ENCODE measurements around the gene FBXW2.
"Not testable (repeated sequence)": the region's sequence is repeated elsewhere in the genome, so short reads cannot be mapped to it uniquely, and the experiment has no call there.

FBXW2 gene

GRCh38 chr9:120815075-120815474, 21.9 kb upstream of the FBXW2 start:
- no peaks in the 10 kb centered on the region for H3K9me3 ChIP-seq (ENCODE audit: insufficient read depth, low read length)
- H3K79me2 ChIP-seq (ENCODE audit: low read length) = no peaks in the 10 kb centered on the region
- H3K36me3 ChIP-seq (replicated peaks; ENCODE audit: low read depth, low read length) = peaks cover 33% of the 10 kb centered on the region
- peaks cover 27% of the 10 kb centered on the region for H3K4me1 ChIP-seq (ENCODE audit: low read length)
- H2AFZ ChIP-seq (ENCODE audit: low read depth, low read length) = no peak overlapping the region
- no peak for TF ChIP-seq EZH2phosphoT487 (IDR thresholded peaks at IDR 0.05; ENCODE audit: low read depth)
- TF ChIP-seq CTCF (IDR thresholded peaks at IDR 0.05; ENCODE audit: low read depth, low read length) = no peak
- H3K27ac ChIP-seq (ENCODE audit: low read length) = no peak overlapping the region
- no peaks in the 10 kb centered on the region for H4K20me1 ChIP-seq (ENCODE audit: insufficient read depth, low read length)
- H3K9ac ChIP-seq (ENCODE audit: low read length) = no peak overlapping the region
- no peak overlapping the region for H3K4me3 ChIP-seq (ENCODE audit: low read length)
- H3K27me3 ChIP-seq (ENCODE audit: low read depth, low read length) = no peaks in the 10 kb centered on the region
- H3K4me2 ChIP-seq (ENCODE audit: low read length) = no peak overlapping the region

GRCh38 chr9:120808931-120809330, 15.7 kb upstream of the FBXW2 start:
- H2AFZ ChIP-seq (ENCODE audit: low read depth, low read length) = no peak overlapping the region
- H3K27me3 ChIP-seq (ENCODE audit: low read depth, low read length) = no peaks in the 10 kb centered on the region
- no peak overlapping the region for H3K4me2 ChIP-seq (ENCODE audit: low read length)
- H3K9ac ChIP-seq (ENCODE audit: low read length) = no peak overlapping the region
- peaks cover 14% of the 10 kb centered on the region for H3K36me3 ChIP-seq (replicated peaks; ENCODE audit: low read depth, low read length)
- no peak overlapping the region for H3K4me3 ChIP-seq (ENCODE audit: low read length)
- no peaks in the 10 kb centered on the region for H3K79me2 ChIP-seq (ENCODE audit: low read length)
- H4K20me1 ChIP-seq (ENCODE audit: insufficient read depth, low read length) = no peaks in the 10 kb centered on the region
- peaks cover 12% of the 10 kb centered on the region for H3K9me3 ChIP-seq (ENCODE audit: insufficient read depth, low read length)
- H3K27ac ChIP-seq (ENCODE audit: low read length) = no peak overlapping the region
- peaks cover 18% of the 10 kb centered on the region for H3K4me1 ChIP-seq (ENCODE audit: low read length)
- TF ChIP-seq CTCF (IDR thresholded peaks at IDR 0.05; ENCODE audit: low read depth, low read length) (no peak), EZH2phosphoT487 (IDR thresholded peaks at IDR 0.05; ENCODE audit: low read depth) (no peak)

- no peaks in the 10 kb centered on the region for H3K27me3 ChIP-seq (ENCODE audit: low read depth, low read length)
- no peak overlapping the region for H3K9ac ChIP-seq (ENCODE audit: low read length)
- H3K9me3 ChIP-seq (ENCODE audit: insufficient read depth, low read length) = peaks cover 12% of the 10 kb centered on the region
- peaks cover 6% of the 10 kb centered on the region for H3K4me1 ChIP-seq (ENCODE audit: low read length)
- H3K4me2 ChIP-seq (ENCODE audit: low read length) = no peak overlapping the region
- H2AFZ ChIP-seq (ENCODE audit: low read depth, low read length) = no peak overlapping the region
- peaks cover 14% of the 10 kb centered on the region for H3K36me3 ChIP-seq (replicated peaks; ENCODE audit: low read depth, low read length)
- no peak overlapping the region for H3K27ac ChIP-seq (ENCODE audit: low read length)
- no peaks in the 10 kb centered on the region for H3K79me2 ChIP-seq (ENCODE audit: low read length)
- no peak for TF ChIP-seq CTCF (IDR thresholded peaks at IDR 0.05; ENCODE audit: low read depth, low read length)
- TF ChIP-seq EZH2phosphoT487 (IDR thresholded peaks at IDR 0.05; ENCODE audit: low read depth) = no peak
- H3K4me3 ChIP-seq (ENCODE audit: low read length) = no peak overlapping the region
- H4K20me1 ChIP-seq (ENCODE audit: insufficient read depth, low read length) = no peaks in the 10 kb centered on the region
Measured at GRCh38 chr9:120807607-120808379, 14.6 kb upstream of the FBXW2 start.

GRCh38 chr9:120804784-120805363, 11.7 kb upstream of the FBXW2 start:
- not testable (repeated sequence) for H3K9ac ChIP-seq (ENCODE audit: low read length); H3K79me2 ChIP-seq (ENCODE audit: low read length); H3K27me3 ChIP-seq (ENCODE audit: low read depth, low read length); H3K4me1 ChIP-seq (ENCODE audit: low read length); H2AFZ ChIP-seq (ENCODE audit: low read depth, low read length); H3K4me3 ChIP-seq (ENCODE audit: low read length); H3K4me2 ChIP-seq (ENCODE audit: low read length); H3K27ac ChIP-seq (ENCODE audit: low read length); H4K20me1 ChIP-seq (ENCODE audit: insufficient read depth, low read length)
- Histone ChIP-seq H3K9me3 (ENCODE audit: insufficient read depth, low read length) (peaks cover 12% of the 10 kb centered on the region), H3K36me3 (replicated peaks; ENCODE audit: low read depth, low read length) (peaks cover 14% of the 10 kb centered on the region)
